Stimulated activated naive CD4-positive, alpha-beta T cell treated with Interleukin-2 at 50 U/mL for 16 hours (primary cell): ENCODE results near the gene MOB2.

Experiments used
- DNase-seq: peaks from one replicate; lab custom pipeline; 2025; lab: John Stamatoyannopoulos, UW

Gene MOB2

DNA sequence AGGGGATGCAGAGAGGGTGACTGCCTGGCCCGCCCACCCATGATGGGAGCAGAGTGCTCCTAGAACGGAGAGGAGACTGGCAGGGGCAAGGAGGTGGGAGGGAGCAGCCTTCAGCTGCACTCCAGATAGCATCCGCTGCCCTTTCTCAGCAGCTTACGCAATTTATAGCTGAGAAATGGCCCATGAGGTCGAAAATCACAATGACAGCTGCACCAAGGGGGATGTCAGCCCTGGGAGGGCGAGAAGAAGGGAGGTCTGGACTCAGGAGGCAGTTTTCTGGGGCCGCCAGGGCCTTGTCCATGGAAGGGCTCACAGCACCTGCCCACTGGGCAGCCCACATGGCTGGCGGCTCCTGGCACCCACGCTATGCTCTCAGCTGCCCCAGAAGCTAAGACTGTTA lies 17.6 kb upstream of the MOB2 start:
- DNase-seq, result no peak

DNA sequence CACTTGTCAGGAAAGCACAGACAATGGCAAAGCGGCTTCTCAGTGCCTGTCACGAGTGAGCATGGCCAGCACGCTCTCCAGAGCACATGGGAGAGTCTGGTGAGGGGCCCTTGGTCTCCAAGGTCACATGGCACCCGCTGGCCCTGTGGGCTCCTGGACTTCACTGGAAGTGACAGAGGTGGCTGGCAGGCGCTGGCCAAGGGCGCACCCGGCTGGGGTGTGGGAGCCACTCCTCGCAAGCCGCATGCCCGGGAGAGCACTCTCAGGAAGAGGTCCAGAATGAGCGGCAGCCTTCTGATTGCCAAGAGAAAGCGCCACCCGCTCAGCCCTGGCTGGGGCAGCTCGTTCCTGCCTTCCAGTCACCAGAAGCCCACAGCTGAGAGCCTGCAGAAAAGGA lies 17.1 kb upstream of the MOB2 start:
- DNase-seq, result no peak

DNA sequence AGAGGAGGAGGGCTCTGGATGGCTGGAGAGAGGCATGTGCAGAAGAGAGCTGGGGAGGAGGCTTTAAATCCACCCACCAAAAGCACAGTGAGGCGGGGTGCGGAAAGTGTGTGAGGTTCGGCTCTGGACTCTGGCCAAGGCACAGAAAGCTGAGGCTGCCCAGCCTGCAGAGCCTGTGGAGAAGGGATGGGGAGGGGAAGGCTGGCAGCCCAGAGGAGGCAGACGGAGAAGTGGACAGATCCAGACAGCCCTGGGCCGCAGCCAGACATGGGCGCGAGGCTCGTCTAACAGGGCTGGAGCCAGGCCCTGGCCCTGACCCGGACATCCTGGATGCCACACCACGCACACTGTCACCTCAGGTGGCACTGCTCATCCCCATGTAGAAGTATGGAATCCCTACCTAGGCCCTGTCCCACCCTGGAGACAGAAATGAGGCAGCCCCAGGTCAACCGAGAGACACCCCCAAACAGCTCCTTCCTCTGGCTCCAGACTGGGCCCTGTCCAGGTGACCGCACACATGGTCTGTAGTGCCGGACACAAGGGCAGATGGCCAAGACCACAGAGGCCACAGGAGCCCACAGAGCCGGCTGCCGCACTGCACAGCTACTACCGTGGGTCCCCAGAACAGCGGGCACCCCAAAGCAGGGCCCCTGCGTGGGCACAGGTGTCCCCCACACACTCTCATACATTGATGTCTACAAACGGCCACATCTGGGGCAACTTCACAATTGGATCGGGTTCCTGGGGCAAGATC lies 16.6 kb upstream of the MOB2 start:
- no peak for DNase-seq

DNA sequence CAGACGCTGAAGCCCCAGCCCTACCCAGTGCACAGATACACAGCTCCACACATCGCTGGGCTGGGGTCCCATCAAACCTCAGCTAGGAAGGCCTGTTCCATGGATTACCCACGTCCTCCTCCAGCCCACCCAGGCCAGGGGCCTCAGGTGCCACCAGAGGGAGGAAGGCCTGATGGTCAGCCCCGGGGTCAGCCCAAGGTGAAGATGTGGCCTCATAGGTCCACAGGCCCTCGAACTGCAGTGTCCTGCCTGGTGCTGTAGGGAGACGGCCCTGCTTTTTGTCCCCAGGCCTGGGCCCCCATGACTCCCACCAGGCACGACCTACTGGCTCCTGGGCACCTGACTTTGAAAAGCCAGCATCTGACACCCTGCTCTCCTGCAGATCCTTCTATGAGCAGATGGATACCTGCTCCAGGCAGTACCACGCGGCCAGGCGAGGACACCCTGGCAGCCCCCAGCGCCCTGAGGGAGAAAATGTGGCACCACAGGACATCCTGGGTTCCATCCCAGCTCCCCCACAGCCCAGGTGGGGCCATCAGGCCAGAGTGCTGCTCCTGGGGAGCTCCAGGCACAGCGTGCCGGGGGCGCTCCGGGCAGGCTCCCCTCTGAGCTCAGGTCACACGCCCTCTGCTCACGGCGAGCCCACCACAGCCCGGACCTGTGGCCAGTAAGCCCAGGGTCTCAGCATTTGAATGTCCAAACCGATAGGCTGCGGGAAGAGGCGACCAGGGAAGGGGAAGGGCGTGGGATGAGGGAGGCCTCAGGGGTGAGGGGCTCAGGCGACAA lies 15.8 kb upstream of the MOB2 start:
- DNase-seq, result no peak

DNA sequence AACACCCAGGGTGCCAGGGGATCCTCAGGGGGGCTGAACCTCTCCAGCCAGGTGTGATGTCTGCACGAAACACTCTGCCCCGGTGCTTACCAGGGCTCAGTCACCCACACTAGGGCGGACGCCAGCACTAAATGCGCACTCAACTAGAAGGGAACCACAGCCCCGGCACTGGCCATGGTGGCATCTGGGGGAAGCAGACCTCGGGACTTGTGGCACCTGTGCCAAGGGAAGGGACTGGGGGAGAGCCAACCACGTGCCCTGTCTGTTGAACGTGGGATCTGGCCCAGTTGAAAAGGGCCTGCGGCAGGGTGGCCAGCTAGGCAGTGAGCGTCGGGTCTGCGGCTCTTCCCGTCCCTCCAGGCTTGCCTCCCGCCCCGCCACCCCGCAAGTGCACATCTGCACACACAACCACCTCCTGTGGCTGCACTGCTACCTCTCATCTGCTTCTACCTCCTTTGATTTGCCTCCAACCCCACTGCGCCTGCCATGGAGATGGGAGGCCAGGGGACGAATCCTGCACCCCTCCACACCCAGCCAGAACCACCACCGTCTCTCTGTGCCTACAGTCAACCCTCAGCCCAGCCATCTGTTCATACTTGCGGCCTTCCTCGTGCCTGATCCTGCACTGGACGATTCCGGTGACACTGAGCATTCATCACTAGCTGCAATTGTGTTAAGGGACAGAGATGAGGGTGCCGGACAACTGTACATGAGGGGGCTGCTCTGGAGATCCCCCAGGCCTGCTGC lies 15.0 kb upstream of the MOB2 start:
- no peak for DNase-seq

DNA sequence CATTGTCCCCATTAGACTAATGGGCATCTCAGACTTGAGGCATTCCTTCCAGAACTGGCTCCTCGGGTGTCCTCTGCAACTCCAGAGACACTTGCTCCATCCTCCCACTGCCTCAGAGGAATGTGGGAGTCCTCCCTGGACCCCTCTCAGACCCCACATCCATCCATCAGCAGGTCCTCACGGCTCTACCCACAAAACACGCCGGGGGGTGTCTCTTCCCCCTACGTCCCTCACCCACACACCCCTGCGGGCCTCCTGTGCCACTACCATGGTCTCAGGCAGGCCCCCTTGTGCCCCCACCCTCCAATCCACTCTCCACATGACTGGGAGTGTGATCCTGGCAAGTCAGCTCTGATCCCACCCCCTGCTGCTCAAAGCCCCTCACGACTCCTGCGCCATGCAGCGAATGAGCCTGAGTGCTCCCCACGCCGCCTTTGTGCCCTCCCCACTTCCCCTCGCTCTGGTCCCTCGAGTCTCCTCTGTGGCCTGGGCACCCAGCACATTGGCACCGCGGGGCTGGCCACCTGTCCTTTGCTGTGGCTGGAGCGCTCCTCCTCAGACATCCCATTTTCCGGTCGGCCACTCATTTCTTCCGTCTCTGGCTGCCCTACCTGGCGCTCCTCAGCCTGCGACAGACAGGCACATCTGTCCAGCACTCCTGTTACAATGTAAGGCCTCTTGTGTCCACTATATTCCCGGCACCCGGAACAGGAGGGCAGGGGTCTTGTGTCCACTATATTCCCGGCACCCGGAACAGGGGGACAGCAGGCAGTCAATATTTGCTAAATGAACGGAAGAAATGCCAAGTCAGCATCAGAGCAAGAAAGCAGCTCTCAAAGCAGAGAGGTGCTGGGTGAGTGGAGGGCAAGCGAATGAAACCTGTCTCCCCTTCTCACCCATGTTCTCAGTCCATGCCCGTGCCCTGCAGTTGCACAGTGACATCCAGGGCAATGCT lies 14.2 kb upstream of the MOB2 start:
- DNase-seq, result no peak

DNA sequence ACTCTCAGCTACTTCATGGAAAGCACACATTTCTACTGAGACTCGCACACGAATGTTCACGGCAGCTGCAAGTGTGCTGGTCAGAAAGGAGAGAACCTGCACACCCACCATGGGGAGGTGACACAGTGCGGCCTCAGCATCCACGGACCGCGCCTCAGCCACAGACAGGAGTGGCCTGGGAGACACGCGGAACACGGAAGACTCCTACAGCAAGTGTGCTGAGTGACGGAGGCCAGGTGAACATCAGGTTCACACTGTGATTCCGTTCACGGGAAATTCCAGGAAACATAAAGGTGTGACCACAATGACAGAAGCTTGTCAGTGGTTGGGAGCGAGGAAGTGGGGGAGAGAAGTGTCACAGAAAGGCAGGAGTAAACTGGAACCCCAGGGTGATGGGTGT lies 13.3 kb upstream of the MOB2 start:
- DNase-seq, result no peak

DNA sequence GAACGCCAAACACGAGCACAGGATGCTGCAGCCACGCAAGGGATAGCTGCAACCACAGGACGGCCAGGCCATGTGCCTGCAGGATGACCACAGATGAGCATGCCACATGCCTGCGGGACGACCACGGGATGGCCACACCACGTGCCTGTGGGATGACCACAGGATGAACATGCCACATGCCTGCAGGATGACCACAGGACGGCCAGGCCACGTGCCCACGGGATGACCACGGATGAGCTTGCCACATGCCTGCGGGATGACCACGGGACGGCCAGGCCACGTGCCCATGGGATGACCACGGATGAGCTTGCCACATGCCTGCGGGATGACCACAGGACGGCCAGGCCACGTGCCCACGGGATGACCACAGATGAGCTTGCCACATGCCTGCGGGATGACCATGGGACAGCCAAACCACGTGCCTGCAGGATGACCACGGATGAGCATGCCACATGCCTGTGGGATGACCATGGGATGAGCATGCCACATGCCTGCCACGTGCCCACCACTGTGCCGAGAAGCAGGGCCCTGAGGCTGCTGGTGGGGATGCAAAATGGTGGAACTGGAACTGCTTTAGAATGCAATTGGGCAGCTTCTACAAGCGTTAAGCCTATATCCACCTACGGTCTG lies 12.8 kb upstream of the MOB2 start:
- DNase-seq, result no peak

DNA sequence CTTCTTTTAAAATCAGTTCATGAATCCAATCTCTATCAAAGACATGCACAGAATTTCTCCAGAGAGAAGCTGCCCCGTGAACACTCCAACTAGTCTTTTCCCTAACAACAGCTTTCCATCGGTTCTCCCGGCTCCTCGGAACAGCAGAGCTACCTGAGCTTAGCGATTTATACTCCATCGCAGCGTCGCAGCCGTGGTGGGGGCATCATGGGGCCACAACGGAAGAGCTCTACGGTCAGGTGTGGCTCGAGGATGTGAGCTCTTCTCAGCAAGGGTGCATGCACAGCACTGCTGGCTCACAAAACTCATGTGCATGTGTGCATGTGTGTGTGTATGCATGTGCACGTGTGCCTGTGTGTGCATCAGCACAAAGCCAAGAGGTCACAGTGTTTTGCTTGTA lies 11.7 kb upstream of the MOB2 start:
- DNase-seq, result no peak

DNA sequence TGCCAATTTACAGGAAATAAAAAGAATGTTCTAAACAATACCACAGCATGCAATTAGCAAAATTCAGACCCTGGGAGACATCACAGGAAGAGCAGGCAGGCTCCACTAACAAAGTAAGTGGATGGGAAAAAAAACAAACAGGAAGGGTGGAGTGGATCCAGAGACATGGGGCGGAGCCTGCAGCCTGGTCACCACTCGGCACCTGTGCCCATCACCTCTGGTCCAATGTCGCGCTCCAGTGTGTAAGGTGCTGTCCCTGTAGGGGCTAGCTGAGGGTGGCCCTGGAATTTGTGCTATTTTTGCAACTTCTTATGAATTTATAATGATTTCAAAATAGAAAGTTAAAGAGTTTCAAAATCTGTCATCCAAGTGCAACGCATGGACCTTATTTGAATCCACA lies 11.0 kb upstream of the MOB2 start:
- DNase-seq, result no peak

DNA sequence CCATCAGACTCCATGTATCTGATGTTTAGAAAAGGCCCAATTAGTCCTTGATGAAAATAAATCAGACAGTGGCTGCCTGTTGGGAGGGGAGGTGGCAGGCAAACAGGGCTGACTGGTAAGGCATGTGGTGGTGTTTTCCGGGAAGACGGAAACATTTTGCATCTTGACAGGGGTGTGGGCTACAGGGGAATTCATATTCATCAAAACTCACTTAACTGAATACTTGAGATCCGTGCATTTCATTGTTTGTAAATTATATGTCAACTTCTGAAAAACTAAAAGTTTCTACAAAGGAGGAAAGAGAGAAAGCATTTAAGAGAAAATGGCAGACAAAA lies 10.1 kb upstream of the MOB2 start:
- no peak for DNase-seq

DNA sequence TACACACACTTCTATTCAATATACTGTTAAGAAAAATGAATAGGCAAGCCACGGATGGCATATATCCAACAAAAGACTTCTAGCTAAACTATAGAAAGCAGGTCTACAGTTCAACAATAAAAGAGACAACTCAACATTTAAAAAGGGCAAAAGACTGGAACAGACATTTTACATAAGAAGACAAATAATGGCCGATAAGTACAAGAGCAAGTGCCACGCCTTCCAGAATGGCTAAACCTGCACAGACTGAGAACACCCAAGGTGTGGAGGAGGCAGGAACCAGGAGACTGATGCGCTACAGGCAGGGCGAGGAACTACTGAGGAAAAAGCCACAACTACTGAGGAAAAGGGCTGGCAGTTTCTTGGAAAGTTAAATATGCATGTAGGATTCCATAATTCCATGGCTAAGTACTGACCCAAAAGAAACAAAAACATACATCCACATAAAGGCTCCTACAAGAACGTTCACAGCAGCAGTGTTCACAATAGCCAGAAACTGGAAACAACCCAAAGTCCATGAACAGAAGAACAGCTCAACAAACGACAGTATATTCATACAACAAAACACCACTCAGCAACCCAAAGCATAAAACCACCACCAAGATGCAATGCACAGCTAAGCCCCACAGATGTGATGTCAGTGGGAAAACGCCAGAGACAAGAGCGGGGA lies 9.6 kb upstream of the MOB2 start:
- no peak for DNase-seq

DNA sequence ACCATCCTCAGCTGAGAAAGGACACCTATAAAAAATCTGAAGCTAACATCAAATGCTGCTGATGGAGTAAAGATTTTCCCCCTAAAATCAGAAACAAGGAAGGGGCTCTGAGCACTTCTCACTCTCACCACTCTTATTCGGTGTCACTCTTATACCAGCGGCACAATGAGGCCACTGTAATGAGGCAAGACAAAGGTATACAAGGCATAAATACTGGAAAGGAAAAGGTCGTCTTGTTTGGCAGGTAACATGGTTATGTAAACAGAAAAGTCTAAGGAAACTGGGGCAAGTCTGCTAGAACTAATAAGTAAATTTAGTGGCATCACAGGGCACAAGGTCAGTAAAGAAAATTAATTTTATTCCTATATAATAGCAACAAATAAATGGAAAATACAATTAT lies 8.1 kb upstream of the MOB2 start:
- DNase-seq, result no peak

DNA sequence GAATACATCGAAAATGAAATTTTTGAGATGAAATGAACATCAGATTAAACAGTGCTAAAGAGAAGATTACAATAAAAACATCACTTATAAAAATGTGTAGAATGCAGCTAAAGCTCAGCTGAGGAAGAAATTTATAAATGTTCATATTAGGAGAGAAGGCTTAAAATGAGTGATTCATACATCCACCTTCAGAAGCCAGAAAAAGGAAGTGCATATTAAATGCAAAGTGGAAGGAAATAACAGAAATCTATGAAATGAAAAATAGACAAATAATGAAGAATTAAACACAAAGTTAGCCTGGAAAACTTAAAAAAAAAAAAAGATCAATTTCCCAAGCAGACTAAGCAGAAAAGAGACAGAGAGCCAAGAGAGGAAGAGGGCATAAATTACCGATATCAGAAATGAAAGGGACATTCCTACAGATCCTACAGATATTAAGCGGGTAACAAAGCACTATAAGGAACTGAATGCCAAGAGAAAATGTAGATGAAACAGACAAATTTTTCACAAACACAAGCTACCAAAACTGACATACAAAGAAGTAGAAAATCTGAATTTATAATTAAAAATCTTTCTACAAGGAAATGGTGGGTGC lies 7.2 kb upstream of the MOB2 start:
- DNase-seq, result no peak

DNA sequence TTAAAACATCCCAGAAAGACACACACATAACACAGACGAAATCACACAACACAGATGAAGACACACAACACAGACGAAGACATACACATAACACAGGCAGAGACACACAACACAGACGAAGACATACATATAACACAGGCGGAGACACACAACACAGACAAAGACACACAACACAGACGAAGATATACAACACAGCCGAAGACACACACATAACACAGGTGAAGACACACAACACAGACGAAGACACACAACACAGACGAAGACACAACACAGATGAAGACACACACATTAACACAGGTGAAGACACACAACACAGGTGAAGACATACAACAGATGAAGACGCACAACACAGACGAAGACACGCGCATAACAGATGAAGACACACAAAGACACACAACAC lies 4.8 kb upstream of the MOB2 start:
- no peak for DNase-seq

DNA sequence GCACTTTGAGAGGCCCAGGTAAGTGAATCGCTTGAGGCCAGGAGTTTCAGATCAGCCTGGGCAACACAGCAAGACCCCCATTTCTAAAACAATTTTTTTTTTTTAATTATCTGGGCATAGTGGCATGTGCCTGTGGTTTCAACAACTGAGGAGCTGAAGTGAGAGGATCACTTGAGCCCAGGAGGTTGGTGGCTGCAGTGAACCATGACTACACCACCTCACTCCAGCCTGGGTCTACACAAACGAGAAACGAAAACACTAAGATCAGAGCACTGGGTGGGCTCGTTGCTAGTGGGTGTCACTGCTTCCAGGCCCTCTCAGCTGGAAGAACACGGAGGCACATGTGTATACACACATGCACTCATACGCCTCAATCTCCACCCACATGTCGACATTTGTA lies 4.1 kb upstream of the MOB2 start:
- DNase-seq, result no peak

DNA sequence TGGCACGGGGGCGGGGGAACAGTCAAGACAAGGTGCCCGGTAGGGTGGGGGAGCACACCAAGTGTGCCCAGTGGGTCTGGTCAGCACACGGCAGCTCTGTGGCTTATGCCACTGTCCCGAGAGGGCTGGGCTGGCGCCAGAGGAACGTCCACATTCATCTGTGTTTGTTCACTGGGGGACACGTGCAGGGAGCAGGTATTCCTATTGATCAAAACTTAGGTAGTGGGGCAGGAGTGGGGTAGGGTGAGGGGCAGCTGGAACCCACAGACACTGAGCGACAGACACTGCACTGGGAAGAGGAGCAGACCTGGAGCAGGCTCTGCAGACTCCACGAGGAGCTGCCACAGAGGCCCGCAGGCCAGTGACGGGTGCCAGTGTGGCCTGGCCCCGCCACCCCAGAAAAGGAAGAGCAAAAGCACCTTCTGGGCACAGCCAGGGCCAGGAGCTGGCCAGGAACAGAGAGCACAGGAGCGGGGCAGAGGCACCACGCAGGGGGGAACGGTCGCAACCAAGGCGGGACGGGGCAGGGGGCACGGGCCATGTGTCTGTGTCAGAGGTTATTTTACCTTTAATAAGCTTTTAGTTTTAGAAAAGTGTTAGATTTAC lies 2.1 kb upstream of the MOB2 start:
- no peak for DNase-seq

DNA sequence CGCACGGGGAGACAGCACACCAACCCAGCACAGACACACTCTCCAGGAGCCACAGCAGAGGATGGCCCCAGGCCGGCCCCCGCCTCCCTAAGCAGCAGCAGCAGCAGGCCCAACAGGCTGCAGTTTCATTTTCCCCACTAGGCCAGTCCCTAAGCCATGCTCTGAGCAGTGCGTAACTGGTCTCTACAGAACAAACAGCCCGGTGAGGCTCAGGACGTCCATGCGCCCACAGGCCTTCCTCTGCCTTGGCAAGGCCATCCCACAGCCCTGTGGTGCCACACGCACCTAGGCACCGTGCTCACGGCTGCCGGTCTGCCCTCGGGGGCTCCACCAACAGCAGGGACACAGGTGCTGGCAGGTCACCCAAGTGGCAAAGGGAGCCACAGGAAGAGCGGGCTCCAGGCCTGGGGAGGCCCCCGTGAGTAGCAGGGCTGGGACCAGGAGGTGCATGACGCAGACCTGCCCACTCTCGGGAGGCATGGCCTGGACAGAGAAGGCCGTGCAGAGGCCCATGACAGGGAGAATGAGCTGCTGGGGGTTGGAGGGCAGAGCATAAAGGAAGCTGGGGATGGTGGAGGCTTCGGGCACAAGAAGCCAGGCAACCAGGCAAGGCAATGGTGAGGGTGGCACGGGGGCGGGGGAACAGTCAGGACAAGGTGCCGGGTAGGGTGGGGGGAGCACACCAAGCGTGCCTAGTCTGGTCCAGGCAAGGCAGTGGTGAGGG lies 1.4 kb upstream of the MOB2 start:
- DNase-seq, result no peak

DNA sequence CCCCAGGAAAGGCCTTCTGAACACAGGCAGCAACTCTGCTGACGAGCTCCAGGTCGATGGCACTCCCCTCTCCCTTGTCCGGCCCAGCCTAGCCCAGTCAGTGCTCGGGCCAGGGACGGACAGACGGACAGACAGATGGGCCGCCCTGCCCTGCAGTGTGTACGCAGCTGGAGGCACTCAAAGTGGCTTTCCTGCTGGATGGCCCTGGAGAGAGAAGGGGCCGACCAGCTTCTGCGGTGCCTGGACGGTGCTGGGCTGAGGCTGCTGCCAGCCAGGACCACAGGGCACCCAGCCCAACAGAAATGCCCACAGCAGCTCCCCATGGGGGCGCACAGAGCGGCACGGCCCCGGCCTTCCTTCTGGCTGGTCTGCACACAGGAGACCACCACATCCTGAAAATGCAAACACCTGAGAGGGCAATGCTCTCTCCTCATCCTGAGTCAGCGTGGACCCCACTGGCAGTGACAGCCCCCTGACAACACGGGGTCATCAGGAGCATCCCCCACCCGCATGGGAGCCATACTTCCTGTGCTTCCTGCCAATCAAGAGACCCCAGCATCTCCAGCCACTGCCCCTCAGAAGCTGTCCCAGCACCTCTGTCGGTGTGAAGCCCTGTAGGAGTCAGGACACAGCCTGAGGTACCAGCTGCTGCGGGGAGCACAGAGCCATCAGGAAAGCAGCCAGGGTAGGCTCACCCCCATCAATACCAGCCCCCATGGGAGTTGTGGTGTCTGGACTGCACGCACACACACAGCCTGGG lies 692 bp upstream of the MOB2 start:
- no peak for DNase-seq
